ENCODE results near the gene SLC6A20. TPM values are rescaled to one million over a fixed set of nuclear protein-coding genes. Genes with fewer than 3 reads are reported as not detected.

SLC6A20 gene
- total and polyA plus RNA-seq, 2 donors from 2014 or later: 0.37 to 35.2 TPM

DNA sequence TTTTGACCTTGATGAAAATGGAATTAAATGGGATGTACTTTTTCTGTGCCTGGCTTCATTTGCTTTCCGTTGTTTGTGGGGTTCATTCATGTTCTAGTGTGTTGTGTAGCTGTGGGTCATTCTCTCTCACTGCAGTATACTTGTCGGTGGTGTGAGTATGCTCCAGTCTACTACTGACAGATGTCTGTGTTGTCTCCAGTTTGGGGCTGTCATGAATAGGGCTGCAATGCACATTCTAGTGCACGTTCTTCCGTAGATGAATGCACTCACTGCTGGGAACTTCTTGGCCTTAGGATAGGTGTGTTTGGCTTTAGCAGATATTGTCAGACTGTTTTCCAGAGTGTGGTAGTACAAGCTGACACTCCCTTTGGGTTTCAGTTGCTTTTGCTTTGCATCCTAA lies 1.7 kb upstream of the SLC6A20 start:
- no peak for TF ChIP-seq CTCF (IDR thresholded peaks at IDR 0.05; ENCODE audit: borderline replicate concordance, extremely low read depth, insufficient read depth)
- FAIRE-seq: no peak
- H3K27me3 ChIP-seq (ENCODE audit: control insufficient read depth, insufficient read depth, low read length): peaks cover 23% of the 10 kb centered on the region
- no peaks in the 10 kb centered on the region for H3K36me3 ChIP-seq (ENCODE audit: control insufficient read depth in 2 of 3, insufficient read depth in 3 of 3, low read length in 3 of 3)
- H3K27ac ChIP-seq (ENCODE audit: low read depth in 2 of 2, low read length in 2 of 2): no peak overlapping the region
- no peak overlapping the region for H3K9ac ChIP-seq (ENCODE audit: low read length in 3 of 3)
- intact Hi-C loops (cut with DNase I): no loop called here
- peaks cover 0 to 9% (median 0%) of the 10 kb centered on the region in 3 donors for H3K4me1 ChIP-seq (ENCODE audit: control insufficient read depth in 2 of 3, insufficient read depth in 2 of 3, low read depth in 1 of 3, low read length in 3 of 3)
- DNase-seq: no peak
- no peak overlapping the region for H3K4me3 ChIP-seq (ENCODE audit: low read length in 3 of 3)
- no peaks in the 10 kb centered on the region for H3K9me3 ChIP-seq (ENCODE audit: control insufficient read depth in 2 of 3, insufficient read depth in 1 of 3, low read length in 3 of 3)

DNA sequence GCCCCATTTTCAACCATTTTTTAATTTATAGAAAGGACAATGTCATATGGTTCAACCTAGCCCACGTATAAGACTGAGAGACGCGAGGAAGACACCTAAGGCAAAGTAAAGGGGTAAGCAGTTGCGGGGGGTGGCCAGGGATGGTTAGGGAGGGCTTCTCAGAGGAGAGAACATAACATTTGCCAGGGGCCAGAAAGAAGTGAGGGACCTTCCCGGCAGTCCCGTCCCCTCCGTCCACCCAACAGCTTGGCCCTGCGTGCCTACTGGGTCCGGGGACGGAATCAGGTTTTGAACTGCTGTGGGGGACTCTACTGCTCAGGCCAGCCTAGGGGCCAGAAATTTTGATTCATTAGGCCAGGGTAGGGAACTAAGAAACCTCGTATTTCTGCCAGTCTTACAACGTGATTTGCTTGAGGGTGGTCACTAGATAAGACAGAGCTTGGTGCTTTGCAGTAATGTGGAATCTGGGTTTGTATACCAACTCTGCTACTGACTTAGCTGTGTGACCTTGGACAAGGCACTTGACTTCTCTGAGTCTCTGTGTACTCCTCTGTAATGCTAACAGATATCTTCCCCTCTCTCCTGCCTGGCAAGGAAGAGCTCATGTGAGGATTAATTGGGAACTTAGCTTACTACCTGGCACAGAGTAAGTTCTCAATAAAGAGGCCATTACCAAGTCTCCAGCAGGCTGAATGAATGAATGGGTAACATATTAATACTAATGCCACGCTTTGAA lies 734 bp upstream of the SLC6A20 start:
- Histone ChIP-seq H3K4me1 (ENCODE audit: control insufficient read depth in 2 of 3, insufficient read depth in 2 of 3, low read depth in 1 of 3, low read length in 3 of 3) (peaks cover 0 to 9% (median 0%) of the 10 kb centered on the region in 3 donors), H3K27me3 (ENCODE audit: control insufficient read depth, insufficient read depth, low read length) (peaks cover 23% of the 10 kb centered on the region), H3K9ac (ENCODE audit: low read length in 3 of 3) (no peak overlapping the region), H3K4me3 (ENCODE audit: low read length in 3 of 3) (peak overlapping the region in 1 of 3 donors; percentile 59), H3K27ac (ENCODE audit: low read depth in 2 of 2, low read length in 2 of 2) (no peak overlapping the region), H3K36me3 (ENCODE audit: control insufficient read depth in 2 of 3, insufficient read depth in 3 of 3, low read length in 3 of 3) (no peaks in the 10 kb centered on the region), H3K9me3 (ENCODE audit: control insufficient read depth in 2 of 3, insufficient read depth in 1 of 3, low read length in 3 of 3) (no peaks in the 10 kb centered on the region)
- FAIRE-seq (no peak), DNase-seq (no peak)
- intact Hi-C loops (cut with DNase I): no loop called here
- no peak for TF ChIP-seq CTCF (IDR thresholded peaks at IDR 0.05; ENCODE audit: borderline replicate concordance, extremely low read depth, insufficient read depth)

GRCh38 chr3:45795509-45795881 lies 841 bp downstream of the SLC6A20 start:
- FAIRE-seq: no peak
- peaks cover 0 to 9% (median 0%) of the 10 kb centered on the region in 3 donors for H3K4me1 ChIP-seq (ENCODE audit: control insufficient read depth in 2 of 3, insufficient read depth in 2 of 3, low read depth in 1 of 3, low read length in 3 of 3)
- H3K9ac ChIP-seq (ENCODE audit: low read length in 3 of 3): no peak overlapping the region
- H3K27me3 ChIP-seq (ENCODE audit: control insufficient read depth, insufficient read depth, low read length): peaks cover 23% of the 10 kb centered on the region
- peak overlapping the region in 2 of 3 donors; percentile 23 to 59 for H3K4me3 ChIP-seq (ENCODE audit: low read length in 3 of 3)
- H3K27ac ChIP-seq (ENCODE audit: low read depth in 2 of 2, low read length in 2 of 2): no peak overlapping the region
- intact Hi-C loops (cut with DNase I): no loop called here
- H3K36me3 ChIP-seq (ENCODE audit: control insufficient read depth in 2 of 3, insufficient read depth in 3 of 3, low read length in 3 of 3): no peaks in the 10 kb centered on the region
- DNase-seq: peak in 2 of 5 donors; percentile 29 to 59
- TF ChIP-seq CTCF (IDR thresholded peaks at IDR 0.05; ENCODE audit: borderline replicate concordance, extremely low read depth, insufficient read depth): no peak
- H3K9me3 ChIP-seq (ENCODE audit: control insufficient read depth in 2 of 3, insufficient read depth in 1 of 3, low read length in 3 of 3): no peaks in the 10 kb centered on the region

All from kidney (tissue), 14 donors.